Gastroesophageal sphincter (tissue), 4 donors: Measurements from ENCODE around the gene CYP2D6. TPM values are rescaled to one million over a fixed set of nuclear protein-coding genes. Genes with fewer than 3 reads are reported as not detected.
"Not testable (repeated sequence)": the region's sequence is repeated elsewhere in the genome, so short reads cannot be mapped to it uniquely, and the experiment has no call there.

ENCODE experiments used
- ATAC-seq: fragments of 150-250 bp; one replicate; pipeline ENCODE4 v1.9.1; 2016; ENCODE audit warnings: mild to moderate bottlenecking, moderate library complexity
- H3K27ac ChIP-seq, 4 donors: fragments of 200-600 bp; sonication (generic) in 3 of 4; 1 replicate in 3 of 4; 2 replicates in 1 of 4; pipeline ENCODE4 v1.5.1; 2016 to 2019
- H3K27me3 ChIP-seq: fragments of 200-600 bp; sonication (generic); one replicate; pipeline ENCODE4 v1.5.1; 2019
- H3K36me3 ChIP-seq, 2 donors: fragments of 200-600 bp; sonication (generic); one replicate each; pipeline ENCODE4 v1.5.1; 2019; ENCODE audit warnings: control low read depth in 1 of 2
- H3K4me1 ChIP-seq, 3 donors: fragments of 200-600 bp; sonication (generic); 1 replicate in 2 of 3; 2 replicates in 1 of 3; pipeline ENCODE4 v1.5.1; 2016 to 2019; ENCODE audit warnings: control low read depth in 2 of 3
- H3K4me3 ChIP-seq, 2 donors: fragments of 200-600 bp; sonication (generic); one replicate each; pipeline ENCODE4 v1.5.1; 2019; ENCODE audit warnings: mild to moderate bottlenecking in 1 of 2, moderate library complexity in 1 of 2
- H3K9me3 ChIP-seq, 3 donors: fragments of 200-600 bp; sonication (generic); one replicate each; pipeline ENCODE4 v1.5.1; 2017 to 2019; ENCODE audit warnings: control low read depth in 2 of 3
- EP300 ChIP-seq: sonication (generic); formaldehyde crosslinking; IDR thresholded peaks from one replicate; pipeline ENCODE4 v1.6.1; 2017; ENCODE audit warnings: antibody characterized with exemption, mild to moderate bottlenecking
- POLR2A ChIP-seq, 2 donors: fragments of 450-650 bp; IDR thresholded peaks; one replicate each; pipeline ENCODE4 v1.6.1; 2017; ENCODE audit warnings: antibody characterized with exemption in 2 of 2, mild to moderate bottlenecking in 2 of 2, moderate library complexity in 1 of 2
- POLR2AphosphoS5 ChIP-seq: sonication (generic); formaldehyde crosslinking; IDR thresholded peaks from one replicate; pipeline ENCODE4 v1.6.1; 2017; ENCODE audit warnings: antibody characterized with exemption
- WGBS, 2 donors: methylation state at CpG; one replicate each; pipeline ENCODE4 v1.1.5; 2018; ENCODE audit warnings: low coverage in 1 of 2; 5-methylcytosine and 5-hydroxymethylcytosine counted together
- total RNA-seq, 4 donors: library from RNA; depleted of rRNA; stranded (reverse); fragments of >200 nt; gene quantifications; one replicate each; pipeline ENCODE4 v1.1.0, GENCODE V29; 2016
- TF ChIP-seq, protein P1 (sequence below), 4 experiments: fragments of 200-600 bp in 2 of 4; fragments of 450-650 bp in 2 of 4; sonication (generic) in 1 of 4; IDR thresholded peaks; one replicate each; pipeline ENCODE4 v1.5.1; 2017 to 2019; ENCODE audit warnings: antibody characterized with exemption in 4 of 4, mild to moderate bottlenecking in 2 of 4, moderate library complexity in 2 of 4

The CYP2D6 gene
- total RNA-seq, 4 donors from 2014 or later = 0.23 to 2.3 (median 0.40) TPM; not detected in 1

DNA sequence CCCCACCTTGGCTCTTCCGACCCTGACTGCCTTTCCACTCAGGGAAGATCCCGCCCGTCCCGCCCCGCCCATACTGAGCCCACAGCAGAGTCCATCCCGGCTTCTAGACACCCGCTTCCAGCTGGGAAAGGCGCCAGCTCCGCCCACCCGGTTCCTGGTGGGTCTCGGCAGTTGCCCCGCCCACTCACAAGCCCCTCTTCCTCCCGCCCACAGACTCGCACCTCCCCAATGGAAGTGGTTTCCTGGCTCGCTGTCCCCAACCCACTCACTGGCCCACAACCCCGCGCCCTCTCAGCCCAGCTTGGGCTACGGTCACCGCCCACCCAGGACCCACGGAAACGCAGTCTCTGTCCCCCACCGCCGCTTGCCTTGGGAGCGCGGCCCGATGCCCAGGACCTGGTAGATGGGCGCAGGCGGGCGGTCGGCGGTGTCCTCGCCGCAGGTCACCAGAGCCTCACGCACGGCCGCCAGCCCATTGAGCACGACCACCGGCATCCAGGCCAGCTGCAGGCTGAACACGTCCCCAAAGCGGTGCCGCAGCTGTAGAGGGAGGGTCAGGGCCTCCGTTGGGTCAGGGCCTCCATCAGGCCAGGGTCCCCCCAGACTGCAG, 22.2 kb upstream of the CYP2D6 start:
- Histone ChIP-seq H3K4me3 (no peak overlapping the region), H3K36me3 (peaks cover 0 to 46% of the 10 kb centered on the region in 2 donors), H3K4me1 (no peaks in the 10 kb centered on the region), H3K27me3 (no peaks in the 10 kb centered on the region), H3K9me3 (no peaks in the 10 kb centered on the region), H3K27ac (no peak overlapping the region)
- 17 to 48% methylated on average over 2 to 5 of the region's 42 CpGs for WGBS, 2 donors
- TF ChIP-seq POLR2AphosphoS5 = no peak
- TF ChIP-seq POLR2A (IDR thresholded peaks at IDR 0.05) = no peak
- no peak for TF ChIP-seq EP300
- TF ChIP-seq, protein P1, sequence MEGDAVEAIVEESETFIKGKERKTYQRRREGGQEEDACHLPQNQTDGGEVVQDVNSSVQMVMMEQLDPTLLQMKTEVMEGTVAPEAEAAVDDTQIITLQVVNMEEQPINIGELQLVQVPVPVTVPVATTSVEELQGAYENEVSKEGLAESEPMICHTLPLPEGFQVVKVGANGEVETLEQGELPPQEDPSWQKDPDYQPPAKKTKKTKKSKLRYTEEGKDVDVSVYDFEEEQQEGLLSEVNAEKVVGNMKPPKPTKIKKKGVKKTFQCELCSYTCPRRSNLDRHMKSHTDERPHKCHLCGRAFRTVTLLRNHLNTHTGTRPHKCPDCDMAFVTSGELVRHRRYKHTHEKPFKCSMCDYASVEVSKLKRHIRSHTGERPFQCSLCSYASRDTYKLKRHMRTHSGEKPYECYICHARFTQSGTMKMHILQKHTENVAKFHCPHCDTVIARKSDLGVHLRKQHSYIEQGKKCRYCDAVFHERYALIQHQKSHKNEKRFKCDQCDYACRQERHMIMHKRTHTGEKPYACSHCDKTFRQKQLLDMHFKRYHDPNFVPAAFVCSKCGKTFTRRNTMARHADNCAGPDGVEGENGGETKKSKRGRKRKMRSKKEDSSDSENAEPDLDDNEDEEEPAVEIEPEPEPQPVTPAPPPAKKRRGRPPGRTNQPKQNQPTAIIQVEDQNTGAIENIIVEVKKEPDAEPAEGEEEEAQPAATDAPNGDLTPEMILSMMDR (IDR thresholded peaks at IDR 0.05) = no peak
- ATAC-seq = no peak

DNA sequence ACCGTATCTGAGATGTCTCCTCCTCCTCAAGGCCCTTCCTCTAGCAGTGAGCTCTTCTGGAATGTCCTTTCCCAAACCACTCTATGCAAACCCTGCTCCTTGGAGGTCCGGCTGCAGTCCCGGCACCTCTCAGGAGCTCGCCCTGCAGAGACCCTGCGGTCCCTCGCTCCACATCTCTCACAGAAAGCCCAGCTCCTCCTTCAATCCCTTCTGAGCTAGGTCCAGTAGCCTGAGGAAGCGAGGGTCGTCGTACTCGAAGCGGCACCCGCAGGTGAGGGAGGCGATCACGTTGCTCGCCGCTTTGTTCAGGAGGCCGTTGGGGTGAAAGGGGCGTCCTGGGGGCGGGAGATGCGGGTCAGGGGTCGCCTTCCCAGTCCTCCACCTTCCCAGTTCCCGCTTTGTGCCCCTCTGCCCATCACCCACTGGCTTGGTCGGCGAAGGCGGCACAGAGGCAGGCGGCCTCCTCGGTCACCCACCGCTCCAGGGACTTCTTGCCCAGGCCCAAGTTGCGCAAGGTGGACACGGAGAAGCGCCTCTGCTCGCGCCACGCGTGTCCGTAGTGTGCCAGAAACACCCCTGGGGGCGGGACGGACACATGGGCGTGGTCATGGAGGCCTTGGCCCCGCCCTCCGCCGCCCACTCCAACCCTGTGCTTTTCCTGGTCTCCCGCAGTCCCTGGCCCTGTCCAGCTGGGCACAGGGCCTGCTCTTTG, 21.5 kb upstream of the CYP2D6 start:
- no peak for ATAC-seq
- no peaks in the 10 kb centered on the region for H3K27me3 ChIP-seq
- no peak overlapping the region for H3K4me3 ChIP-seq
- no peaks in the 10 kb centered on the region for H3K4me1 ChIP-seq
- no peaks in the 10 kb centered on the region for H3K9me3 ChIP-seq
- no peak overlapping the region for H3K27ac ChIP-seq
- TF ChIP-seq POLR2AphosphoS5 (no peak), EP300 (no peak), POLR2A (IDR thresholded peaks at IDR 0.05) (no peak)
- TF ChIP-seq, protein P1 (IDR thresholded peaks at IDR 0.05) = no peak
- WGBS, 2 donors = 50 to 100% methylated on average over 1 to 2 of the region's 43 CpGs
- peaks cover 0 to 40% of the 10 kb centered on the region in 2 donors for H3K36me3 ChIP-seq

DNA sequence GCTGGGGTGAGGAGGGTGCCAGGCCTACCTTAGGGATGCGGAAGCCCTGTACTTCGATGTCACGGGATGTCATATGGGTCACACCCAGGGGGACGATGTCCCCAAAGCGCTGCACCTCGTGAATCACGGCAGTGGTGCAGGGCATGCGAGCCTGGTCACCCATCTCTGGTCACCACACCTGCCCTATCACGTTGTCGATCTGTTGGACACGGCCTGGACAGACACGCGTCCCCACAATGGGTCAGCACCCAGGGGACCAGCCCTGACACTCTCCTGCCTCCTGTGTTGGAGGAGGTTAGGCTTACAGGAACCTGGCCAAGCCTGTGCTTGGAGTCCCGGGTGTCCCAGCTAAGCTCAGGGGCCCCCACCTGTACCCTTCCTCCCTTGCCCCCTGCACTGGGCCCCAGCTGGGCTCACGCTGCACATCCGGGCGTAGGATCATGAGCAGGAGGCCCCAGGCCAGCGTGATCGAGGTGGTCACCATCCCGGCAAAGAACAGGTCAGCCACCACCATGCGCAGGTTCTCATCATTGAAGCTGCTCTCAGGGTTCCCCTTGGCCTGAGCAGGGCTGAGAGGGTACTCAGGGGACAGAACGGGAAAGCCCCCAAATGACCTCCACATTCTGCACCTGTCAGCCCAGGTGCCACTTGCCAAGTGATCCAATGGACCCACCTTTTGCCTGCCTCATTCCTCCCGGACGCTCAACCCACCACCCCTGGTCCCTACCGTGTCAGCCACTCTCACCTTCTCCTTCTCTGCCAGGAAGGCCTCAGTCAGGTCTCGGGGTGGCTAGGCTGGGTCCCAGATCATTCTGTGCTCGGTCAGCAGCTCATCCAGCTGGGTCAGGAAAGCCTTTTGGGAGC, 20.3 kb upstream of the CYP2D6 start:
- Histone ChIP-seq H3K36me3 (peaks cover 0 to 30% of the 10 kb centered on the region in 2 donors), H3K27ac (no peak overlapping the region)
- WGBS, 2 donors = 80 to 90% methylated on average over 1 to 4 of the region's 27 CpGs

DNA sequence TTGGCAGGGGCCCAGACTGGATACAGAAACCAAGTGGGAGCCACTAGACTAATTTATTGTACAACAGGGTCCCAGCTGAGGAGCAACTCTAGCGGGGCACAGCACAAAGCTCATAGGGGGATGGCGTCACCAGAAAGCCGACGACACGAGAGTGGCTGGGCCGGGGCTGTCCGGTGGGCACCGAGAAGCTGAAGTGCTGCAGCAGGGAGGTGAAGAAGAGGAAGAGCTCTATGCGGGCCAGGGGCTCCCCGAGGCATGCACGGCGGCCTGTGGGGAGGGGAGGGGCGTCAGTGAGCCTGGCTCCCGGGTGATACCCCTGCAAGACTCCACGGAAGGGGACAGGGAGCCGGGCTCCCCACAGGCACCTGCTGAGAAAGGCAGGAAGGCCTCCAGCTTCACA, 19.2 kb upstream of the CYP2D6 start:
- not testable (repeated sequence) for H3K27ac ChIP-seq, H3K9me3 ChIP-seq, ATAC-seq, H3K27me3 ChIP-seq, H3K4me3 ChIP-seq, H3K4me1 ChIP-seq
- peaks cover 0 to 19% of the 10 kb centered on the region in 2 donors for H3K36me3 ChIP-seq
- 87 to 90% methylated on average over 7 to 12 of the region's 16 CpGs for WGBS, 2 donors

More for the DNA sequence above, 20.3 kb upstream of the CYP2D6 start:
- Histone ChIP-seq H3K4me1 (no peaks in the 10 kb centered on the region), H3K4me3 (no peak overlapping the region), H3K27me3 (no peaks in the 10 kb centered on the region), H3K9me3 (no peaks in the 10 kb centered on the region)
- TF ChIP-seq POLR2AphosphoS5 = no peak
- no peak for TF ChIP-seq EP300
- TF ChIP-seq, protein P1 (IDR thresholded peaks at IDR 0.05) = no peak
- no peak for TF ChIP-seq POLR2A (IDR thresholded peaks at IDR 0.05)
- ATAC-seq = no peak

DNA sequence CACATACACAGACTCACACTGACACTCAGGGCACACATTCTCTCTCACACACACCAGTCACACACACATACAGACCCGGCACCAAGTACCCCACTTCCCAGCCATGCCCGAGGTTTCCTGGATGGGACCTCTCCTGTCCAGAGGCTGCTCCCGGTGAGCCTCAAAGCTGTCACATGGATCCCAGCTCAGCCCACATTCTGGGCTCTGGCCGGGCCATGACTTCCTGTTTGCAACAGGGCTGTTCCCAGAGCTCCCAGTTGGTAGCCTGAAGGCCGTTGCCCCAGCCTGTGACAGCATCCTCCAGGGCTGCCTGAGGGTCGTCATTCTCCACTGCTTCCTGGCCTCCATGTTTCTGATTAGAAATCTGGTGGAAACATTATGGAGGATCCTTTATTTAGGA, 14.6 kb upstream of the CYP2D6 start:
- no peak for ATAC-seq
- no peak overlapping the region for H3K27ac ChIP-seq
- 53 to 66% methylated on average over 5 of the region's 6 CpGs for WGBS, 2 donors
- H3K4me1 ChIP-seq = no peaks in the 10 kb centered on the region
- H3K9me3 ChIP-seq = no peaks in the 10 kb centered on the region
- peaks cover 0 to 12% of the 10 kb centered on the region in 2 donors for H3K36me3 ChIP-seq
- H3K27me3 ChIP-seq = no peaks in the 10 kb centered on the region
- no peak for TF ChIP-seq EP300
- TF ChIP-seq, protein P1 (IDR thresholded peaks at IDR 0.05) = no peak
- no peak for TF ChIP-seq POLR2AphosphoS5
- no peak for TF ChIP-seq POLR2A (IDR thresholded peaks at IDR 0.05)
- no peak overlapping the region for H3K4me3 ChIP-seq

DNA sequence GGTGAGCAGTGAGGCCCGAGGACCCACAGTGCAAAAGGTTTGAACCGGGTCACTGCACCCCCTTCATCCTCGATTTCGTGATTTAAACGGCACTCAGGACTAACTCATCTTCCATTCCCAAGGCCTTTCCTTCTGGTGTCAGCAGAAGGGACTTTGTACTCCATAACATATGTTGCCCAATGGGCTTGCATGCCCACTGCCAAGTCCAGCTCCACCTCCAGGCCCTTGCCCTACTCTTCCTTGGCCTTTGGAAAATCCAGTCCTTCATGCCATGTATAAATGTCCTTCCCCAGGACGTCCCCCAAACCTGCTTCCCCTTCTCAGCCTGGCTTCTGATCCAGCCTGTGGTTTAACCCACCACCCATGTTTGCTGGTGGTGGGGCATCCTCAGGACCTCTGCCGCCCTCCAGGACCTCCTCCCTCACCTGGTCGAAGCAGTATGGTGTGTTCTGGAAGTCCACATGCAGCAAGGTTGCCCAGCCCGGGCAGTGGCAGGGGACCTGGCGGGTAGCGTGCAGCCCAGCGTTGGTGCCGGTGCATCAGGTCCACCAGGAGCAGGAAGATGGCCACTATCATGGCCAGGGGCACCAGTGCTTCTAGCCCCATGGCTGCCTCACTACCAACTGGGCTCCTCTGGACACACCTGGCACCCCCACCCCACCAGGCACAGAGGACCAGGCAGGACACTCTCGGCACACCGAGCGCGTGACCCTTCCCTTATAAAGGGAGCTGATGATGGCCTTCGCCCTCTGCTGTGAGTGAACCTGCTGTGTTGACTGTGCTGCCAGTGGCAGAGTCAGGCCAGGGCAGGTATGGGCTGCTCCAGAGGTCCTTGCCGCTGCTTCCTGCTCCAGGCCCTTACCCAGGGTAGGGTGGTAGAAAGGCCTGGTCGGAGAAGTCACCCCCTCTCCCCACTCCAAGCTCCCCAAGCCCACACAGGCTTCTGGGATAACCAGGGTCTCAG, 13.5 kb upstream of the CYP2D6 start:
- WGBS, 2 donors = 80 to 90% methylated on average over 1 to 3 of the region's 20 CpGs
- H3K27me3 ChIP-seq, H3K27ac ChIP-seq, H3K9me3 ChIP-seq, H3K4me1 ChIP-seq, H3K4me3 ChIP-seq, ATAC-seq: not testable (repeated sequence)
- peaks cover 0 to 11% of the 10 kb centered on the region in 2 donors for H3K36me3 ChIP-seq
